K562 (cell line): ENCODE data around the gene SLC4A3. TPM values are rescaled to one million over a fixed set of nuclear protein-coding genes. Genes with fewer than 3 reads are reported as not detected.

Experiments
- BMI1 ChIP-seq: fragments of 150-350 bp; IDR thresholded peaks from 2 replicates; pipeline ENCODE4 v1.6.1; 2014; ENCODE audit warnings: low read length
- CHD2 ChIP-seq: IDR thresholded peaks from 2 replicates; pipeline ENCODE4 v1.6.1; 2011; ENCODE audit warnings: low read depth, low read length
- CXXC5 ChIP-seq: fragments of 250-450 bp; sonication (Bioruptor Pico); IDR thresholded peaks from 2 replicates; pipeline ENCODE4 v1.8.0; 2022; ENCODE audit warnings: inconsistent platforms, mild to moderate bottlenecking, moderate library complexity
- HNRNPK ChIP-seq: fragments of 200-400 bp; formaldehyde crosslinking; IDR thresholded peaks from one replicate; pipeline ENCODE4 v1.6.1; 2018; ENCODE audit warnings: mild to moderate bottlenecking, low read depth, low read length; ENCODE audit not compliant: poor library complexity, severe bottlenecking
- KDM4B ChIP-seq, 2 experiments: fragments of 450-650 bp in 1 of 2; sonication (generic) in 1 of 2; IDR thresholded peaks; 2 replicates each; pipeline ENCODE4 v1.6.1; 2016 to 2017; ENCODE audit warnings: borderline replicate concordance in 2 of 2, antibody characterized with exemption in 1 of 2, low read depth in 1 of 2, mild to moderate bottlenecking in 1 of 2
- NFATC3 ChIP-seq: fragments of 450-650 bp; IDR thresholded peaks from 2 replicates; pipeline ENCODE4 v1.6.1; 2017; ENCODE audit warnings: mild to moderate bottlenecking
- NR2C2 ChIP-seq, 2 experiments: fragments of 200-800 bp in 1 of 2; sonication (Bioruptor generic) in 1 of 2; sonication (generic) in 1 of 2; formaldehyde crosslinking in 1 of 2; IDR thresholded peaks; 2 replicates each; pipeline versions ENCODE4 v1.6.1 to v1.8.0; 2016 to 2022; ENCODE audit warnings: mild to moderate bottlenecking in 1 of 2, missing compliant biosample characterization in 1 of 2, missing genetic modification characterization in 1 of 2, missing genetic modification reagents in 1 of 2
- POLR2B ChIP-seq: fragments of 450-650 bp; IDR thresholded peaks from 2 replicates; pipeline ENCODE4 v1.6.1; 2018; ENCODE audit warnings: low read depth; ENCODE audit not compliant: partially characterized antibody
- RB1 ChIP-seq: fragments of 450-650 bp; IDR thresholded peaks from 2 replicates; pipeline ENCODE4 v1.6.1; 2017; ENCODE audit warnings: low read depth, mild to moderate bottlenecking
- RCOR1 ChIP-seq, 2 experiments: IDR thresholded peaks; 2 replicates each; pipeline ENCODE4 v1.6.1; 2012; ENCODE audit warnings: low read depth in 2 of 2, low read length in 2 of 2, borderline replicate concordance in 1 of 2, improper control_type of control experiment in 1 of 2
- STAT5A ChIP-seq: IDR thresholded peaks from 2 replicates; pipeline ENCODE4 v1.6.1; 2012; ENCODE audit warnings: low read length, inconsistent platforms, borderline replicate concordance
- TGIF2 ChIP-seq: sonication (generic); formaldehyde crosslinking; IDR thresholded peaks from 2 replicates; pipeline ENCODE4 v1.8.1; 2022; ENCODE audit warnings: mild to moderate bottlenecking, missing genetic modification reagents, moderate library complexity
- THRAP3 ChIP-seq: fragments of 450-650 bp; IDR thresholded peaks from 2 replicates; pipeline ENCODE4 v1.6.1; 2016; ENCODE audit warnings: mild to moderate bottlenecking, inconsistent platforms, borderline replicate concordance
- U2AF1 ChIP-seq: fragments of 200-400 bp; formaldehyde crosslinking; optimal IDR thresholded peaks from 2 replicates; pipeline ENCODE3; 2017; ENCODE audit warnings: mild to moderate bottlenecking, low read depth, low read length, moderate library complexity
- ZNF212 ChIP-seq: fragments of 450-650 bp; formaldehyde crosslinking; IDR thresholded peaks from 2 replicates; pipeline ENCODE4 v1.4.0; 2020; ENCODE audit warnings: mild to moderate bottlenecking
- ZNF551 ChIP-seq: fragments of 250-450 bp; sonication (Bioruptor Pico); IDR thresholded peaks from 2 replicates; pipeline ENCODE4 v1.5.0; 2021; ENCODE audit warnings: mild to moderate bottlenecking, moderate library complexity
- ZNF717 ChIP-seq: fragments of 250-450 bp; sonication (Bioruptor Pico); IDR thresholded peaks from 2 replicates; pipeline ENCODE4 v1.5.0; 2021
- polyA plus RNA-seq, 8 experiments: library from polyadenylated mRNA; depleted of rRNA in 4 of 8; stranded (reverse) in 5 of 8; unstranded in 3 of 8; fragments of >200 nt; fragmentation: Nextera tagmentation in 2 of 8; fragmentation: Illumina TruSeq in 1 of 8; extraction: Ambion mirVana in 2 of 8; extraction: Trizol in 1 of 8; gene quantifications; 2 replicates each; pipeline versions ENCODE4 v1.2.1 to v1.2.3, GENCODE V29; 2011 to 2014; ENCODE audit warnings: inconsistent platforms in 1 of 8, missing spikeins in 1 of 8
- total RNA-seq, 7 experiments: library from RNA; depleted of rRNA in 6 of 7; stranded (reverse); fragments of >200 nt in 6 of 7; fragmentation: Illumina TruSeq in 2 of 7; extraction: Trizol in 2 of 7; gene quantifications; 2 replicates each; pipeline versions ENCODE4 v1.2.1 to v1.2.3, GENCODE V29; 2011 to 2021; ENCODE audit warnings: low replicate concordance in 1 of 7
- TF ChIP-seq, protein P1 (sequence below): fragments of 450-650 bp; formaldehyde crosslinking; IDR thresholded peaks from 2 replicates; pipeline ENCODE4 v1.4.0; 2020; ENCODE audit warnings: mild to moderate bottlenecking, moderate library complexity
- TF ChIP-seq, protein P2 (sequence below): fragments of 450-650 bp; IDR thresholded peaks from 2 replicates; pipeline ENCODE4 v1.6.1; 2014; ENCODE audit warnings: low read depth, mild to moderate bottlenecking, moderate library complexity, borderline replicate concordance
- TF ChIP-seq, protein P3 (sequence below): fragments of 450-650 bp; formaldehyde crosslinking; IDR thresholded peaks from 2 replicates; pipeline ENCODE4 v1.4.0; 2022; ENCODE audit warnings: missing genetic modification characterization
- TF ChIP-seq, protein P4 (sequence below): fragments of 250-450 bp; sonication (Bioruptor Pico); IDR thresholded peaks from 2 replicates; pipeline ENCODE4 v1.8.0; 2021; ENCODE audit warnings: borderline replicate concordance, mild to moderate bottlenecking, moderate library complexity; ENCODE audit not compliant: poor library complexity, severe bottlenecking
- TF ChIP-seq, protein P5 (sequence below): sonication (generic); formaldehyde crosslinking; IDR thresholded peaks from 2 replicates; pipeline ENCODE4 v1.8.0; 2022; ENCODE audit warnings: mild to moderate bottlenecking, missing genetic modification reagents

SLC4A3 gene
- total and polyA plus RNA-seq, 9 of the 15 experiments (the other 6 are each of a cell fraction or from before 2014, with no cell fraction given) = 0.04 to 0.31 (median 0.16) TPM; not detected in 5

DNA sequence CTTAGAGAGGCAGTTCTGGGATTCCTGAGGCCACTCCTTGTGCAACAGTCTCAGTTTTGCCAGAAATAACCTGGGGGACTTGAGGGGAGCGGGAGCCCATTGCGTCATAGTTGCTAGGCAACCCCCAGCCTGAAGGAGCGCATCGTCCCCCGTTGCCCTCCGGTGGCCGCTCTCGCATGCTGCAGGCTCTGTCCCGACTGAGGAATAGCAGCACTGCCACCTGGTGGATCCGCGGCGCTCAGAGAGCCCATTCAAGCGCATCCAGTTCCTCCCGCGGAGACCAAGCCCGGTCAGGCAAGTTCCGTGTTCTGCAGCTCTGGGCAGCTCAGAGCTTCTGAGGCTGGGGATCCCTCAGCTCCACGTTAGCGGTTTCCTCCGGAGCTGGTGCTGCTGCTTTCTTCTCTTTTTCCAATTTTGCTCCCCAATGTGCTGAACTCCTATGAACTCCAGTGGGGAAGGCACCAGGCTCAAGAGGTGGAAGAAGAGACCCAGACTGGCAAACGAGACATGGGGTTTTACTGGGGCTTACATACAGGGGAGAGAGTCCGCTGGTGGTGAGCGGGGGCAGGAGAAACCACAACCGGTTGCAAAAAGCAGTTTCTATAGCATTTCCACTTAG, 15.1 kb downstream of the SLC4A3 start (continued):
- TF ChIP-seq, protein P1, sequence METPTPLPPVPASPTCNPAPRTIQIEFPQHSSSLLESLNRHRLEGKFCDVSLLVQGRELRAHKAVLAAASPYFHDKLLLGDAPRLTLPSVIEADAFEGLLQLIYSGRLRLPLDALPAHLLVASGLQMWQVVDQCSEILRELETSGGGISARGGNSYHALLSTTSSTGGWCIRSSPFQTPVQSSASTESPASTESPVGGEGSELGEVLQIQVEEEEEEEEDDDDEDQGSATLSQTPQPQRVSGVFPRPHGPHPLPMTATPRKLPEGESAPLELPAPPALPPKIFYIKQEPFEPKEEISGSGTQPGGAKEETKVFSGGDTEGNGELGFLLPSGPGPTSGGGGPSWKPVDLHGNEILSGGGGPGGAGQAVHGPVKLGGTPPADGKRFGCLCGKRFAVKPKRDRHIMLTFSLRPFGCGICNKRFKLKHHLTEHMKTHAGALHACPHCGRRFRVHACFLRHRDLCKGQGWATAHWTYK (CRISPR knock-in tag) = no peak
- TF ChIP-seq ZNF717 (CRISPR knock-in tag) (no peak), NFATC3 (no peak), CXXC5 (CRISPR knock-in tag) (peak; percentile 45), THRAP3 (no peak), TGIF2 (CRISPR knock-in tag) (no peak), BMI1 (no peak), RB1 (peak; percentile 84; the same call in 1 of the 2 replicates), NR2C2 (CRISPR knock-in tag; IDR thresholded peaks at IDR 0.05) (no peak; the same call in 1 of the 2 replicates), NR2C2 (tag; IDR thresholded peaks at IDR 0.05) (no peak), ZNF551 (CRISPR knock-in tag) (no peak), ZNF212 (CRISPR knock-in tag) (no peak), KDM4B (IDR thresholded peaks at IDR 0.05; ENCODE audit: borderline replicate concordance in 2 of 2, low read depth in 1 of 2) (no peak), CHD2 (no peak), STAT5A (no peak), HNRNPK (no peak), POLR2B (no peak), RCOR1 (IDR thresholded peaks at IDR 0.05; ENCODE audit: borderline replicate concordance in 1 of 2, low read depth in 2 of 2, low read length in 2 of 2) (peak; percentile 70 to 88; a peak in 3 of 4 replicates), U2AF1 (no peak)
- TF ChIP-seq, protein P2, sequence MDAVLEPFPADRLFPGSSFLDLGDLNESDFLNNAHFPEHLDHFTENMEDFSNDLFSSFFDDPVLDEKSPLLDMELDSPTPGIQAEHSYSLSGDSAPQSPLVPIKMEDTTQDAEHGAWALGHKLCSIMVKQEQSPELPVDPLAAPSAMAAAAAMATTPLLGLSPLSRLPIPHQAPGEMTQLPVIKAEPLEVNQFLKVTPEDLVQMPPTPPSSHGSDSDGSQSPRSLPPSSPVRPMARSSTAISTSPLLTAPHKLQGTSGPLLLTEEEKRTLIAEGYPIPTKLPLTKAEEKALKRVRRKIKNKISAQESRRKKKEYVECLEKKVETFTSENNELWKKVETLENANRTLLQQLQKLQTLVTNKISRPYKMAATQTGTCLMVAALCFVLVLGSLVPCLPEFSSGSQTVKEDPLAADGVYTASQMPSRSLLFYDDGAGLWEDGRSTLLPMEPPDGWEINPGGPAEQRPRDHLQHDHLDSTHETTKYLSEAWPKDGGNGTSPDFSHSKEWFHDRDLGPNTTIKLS = no peak
- TF ChIP-seq, protein P3, sequence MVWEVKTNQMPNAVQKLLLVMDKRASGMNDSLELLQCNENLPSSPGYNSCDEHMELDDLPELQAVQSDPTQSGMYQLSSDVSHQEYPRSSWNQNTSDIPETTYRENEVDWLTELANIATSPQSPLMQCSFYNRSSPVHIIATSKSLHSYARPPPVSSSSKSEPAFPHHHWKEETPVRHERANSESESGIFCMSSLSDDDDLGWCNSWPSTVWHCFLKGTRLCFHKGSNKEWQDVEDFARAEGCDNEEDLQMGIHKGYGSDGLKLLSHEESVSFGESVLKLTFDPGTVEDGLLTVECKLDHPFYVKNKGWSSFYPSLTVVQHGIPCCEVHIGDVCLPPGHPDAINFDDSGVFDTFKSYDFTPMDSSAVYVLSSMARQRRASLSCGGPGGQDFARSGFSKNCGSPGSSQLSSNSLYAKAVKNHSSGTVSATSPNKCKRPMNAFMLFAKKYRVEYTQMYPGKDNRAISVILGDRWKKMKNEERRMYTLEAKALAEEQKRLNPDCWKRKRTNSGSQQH = no peak
- TF ChIP-seq, protein P4, sequence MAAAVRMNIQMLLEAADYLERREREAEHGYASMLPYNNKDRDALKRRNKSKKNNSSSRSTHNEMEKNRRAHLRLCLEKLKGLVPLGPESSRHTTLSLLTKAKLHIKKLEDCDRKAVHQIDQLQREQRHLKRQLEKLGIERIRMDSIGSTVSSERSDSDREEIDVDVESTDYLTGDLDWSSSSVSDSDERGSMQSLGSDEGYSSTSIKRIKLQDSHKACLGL (CRISPR knock-in tag) = no peak
- TF ChIP-seq, protein P5, sequence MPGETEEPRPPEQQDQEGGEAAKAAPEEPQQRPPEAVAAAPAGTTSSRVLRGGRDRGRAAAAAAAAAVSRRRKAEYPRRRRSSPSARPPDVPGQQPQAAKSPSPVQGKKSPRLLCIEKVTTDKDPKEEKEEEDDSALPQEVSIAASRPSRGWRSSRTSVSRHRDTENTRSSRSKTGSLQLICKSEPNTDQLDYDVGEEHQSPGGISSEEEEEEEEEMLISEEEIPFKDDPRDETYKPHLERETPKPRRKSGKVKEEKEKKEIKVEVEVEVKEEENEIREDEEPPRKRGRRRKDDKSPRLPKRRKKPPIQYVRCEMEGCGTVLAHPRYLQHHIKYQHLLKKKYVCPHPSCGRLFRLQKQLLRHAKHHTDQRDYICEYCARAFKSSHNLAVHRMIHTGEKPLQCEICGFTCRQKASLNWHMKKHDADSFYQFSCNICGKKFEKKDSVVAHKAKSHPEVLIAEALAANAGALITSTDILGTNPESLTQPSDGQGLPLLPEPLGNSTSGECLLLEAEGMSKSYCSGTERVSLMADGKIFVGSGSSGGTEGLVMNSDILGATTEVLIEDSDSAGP (CRISPR knock-in tag) = 0 out of 2 replicates have a peak, but pooled peaks have one; percentile 33
